Fibroblast of lung (primary cell): ENCODE measurements around the gene RAP1GAP. TPM values are rescaled to one million over a fixed set of nuclear protein-coding genes. Genes with fewer than 3 reads are reported as not detected.

Experiments used
- DNase-seq, 2 donors: peaks; one replicate each; pipeline versions ENCODE4 v3.0.0 to v3.0.0-alpha.2; 2010; ENCODE audit warnings: low read depth in 2 of 2
- H2AFZ ChIP-seq: 2 replicates; pipeline ENCODE4 v1.5.1; 2012; ENCODE audit warnings: low read length, control low read depth, inconsistent platforms
- H3K27ac ChIP-seq: 2 replicates; pipeline ENCODE4 v1.5.1; 2011; ENCODE audit warnings: low read length, control low read depth; ENCODE audit not compliant: insufficient read depth
- H3K27me3 ChIP-seq: 2 replicates; pipeline ENCODE4 v1.5.1; 2011; ENCODE audit warnings: mild to moderate bottlenecking, low read length; ENCODE audit not compliant: control insufficient read depth, insufficient read depth
- H3K36me3 ChIP-seq: 2 replicates; pipeline ENCODE4 v1.5.1; 2011; ENCODE audit warnings: low read length; ENCODE audit not compliant: control insufficient read depth, insufficient read depth
- H3K4me1 ChIP-seq: 2 replicates; pipeline ENCODE4 v1.5.1; 2011; ENCODE audit warnings: low read length; ENCODE audit not compliant: control insufficient read depth, insufficient read depth; ENCODE audit errors: extremely low read depth
- H3K4me2 ChIP-seq: 2 replicates; pipeline ENCODE4 v1.5.1; 2011; ENCODE audit warnings: low read length, control low read depth; ENCODE audit not compliant: insufficient read depth; ENCODE audit errors: extremely low read depth
- H3K4me3 ChIP-seq, 4 experiments: fragments of 200-600 bp in 1 of 4; sonication (generic) in 1 of 4; replicated peaks in 1 of 4; 2 replicates each; pipeline ENCODE4 v1.5.1; 2011 to 2016; ENCODE audit warnings: low read length in 4 of 4, low read depth in 3 of 4, mild to moderate bottlenecking in 3 of 4, control low read depth in 2 of 4, inconsistent platforms in 1 of 4, mixed read lengths in 1 of 4; ENCODE audit not compliant: insufficient read depth in 1 of 4; ENCODE audit errors: control extremely low read depth in 1 of 4
- H3K79me2 ChIP-seq: 2 replicates; pipeline ENCODE4 v1.5.1; 2012; ENCODE audit warnings: mild to moderate bottlenecking, low read length, inconsistent platforms; ENCODE audit not compliant: control insufficient read depth, insufficient read depth
- H3K9ac ChIP-seq: 2 replicates; pipeline ENCODE4 v1.5.1; 2011; ENCODE audit warnings: mild to moderate bottlenecking, low read length, control low read depth; ENCODE audit not compliant: insufficient read depth
- H3K9me3 ChIP-seq: 2 replicates; pipeline ENCODE4 v1.5.1; 2012; ENCODE audit warnings: low read depth, low read length; ENCODE audit not compliant: control insufficient read depth, insufficient read depth
- H4K20me1 ChIP-seq: 2 replicates; pipeline ENCODE4 v1.5.1; 2011; ENCODE audit warnings: low read length; ENCODE audit not compliant: control insufficient read depth, insufficient read depth; ENCODE audit errors: extremely low read depth
- CTCF ChIP-seq, 2 donors: IDR thresholded peaks in 1 of 2; conservative IDR thresholded peaks in 1 of 2; 1 replicate in 1 of 2; 2 replicates in 1 of 2; pipeline ENCODE4 v1.5.1; 2011 to 2012; ENCODE audit warnings: low read length in 2 of 2, control low read depth in 1 of 2, inconsistent platforms in 1 of 2, low read depth in 1 of 2, mild to moderate bottlenecking in 1 of 2
- EZH2 ChIP-seq: IDR thresholded peaks from 2 replicates; pipeline ENCODE4 v1.5.1; 2012; ENCODE audit warnings: low read length, control low read depth, mild to moderate bottlenecking; ENCODE audit errors: missing control alignments
- polyA plus RNA-seq, 2 donors: library from polyadenylated mRNA; depleted of rRNA in 1 of 2; stranded (reverse) in 1 of 2; unstranded in 1 of 2; fragments of >200 nt; gene quantifications; 2 replicates each; pipeline ENCODE4 v1.2.1, GENCODE V29; 2011 to 2012; ENCODE audit warnings: missing spikeins in 1 of 2
- total RNA-seq: library from RNA; depleted of rRNA; stranded (reverse); fragments of >200 nt; gene quantifications from 2 replicates; pipeline ENCODE4 v1.2.1, GENCODE V29; 2014

RAP1GAP gene
- total and polyA plus RNA-seq, 2 donors (not counting 1 experiment from before 2014, with no cell fraction given): under 0.01 to 0.05 TPM

GRCh38 chr1:21680918-21681317, 11.8 kb upstream of the RAP1GAP start:
- TF ChIP-seq EZH2 (no peak), CTCF (conservative IDR thresholded peaks at IDR 0.05 in 1 of 2, IDR thresholded peaks at IDR 0.05 in 1 of 2; ENCODE audit: low read depth in 1 of 2, low read length in 2 of 2) (no peak)
- no peak overlapping the region for H3K4me3 ChIP-seq
- H3K4me2 ChIP-seq: no peak overlapping the region
- no peaks in the 10 kb centered on the region for H3K79me2 ChIP-seq
- no peak overlapping the region for H2AFZ ChIP-seq
- H3K9ac ChIP-seq: no peak overlapping the region
- H3K36me3 ChIP-seq: no peaks in the 10 kb centered on the region
- no peaks in the 10 kb centered on the region for H4K20me1 ChIP-seq
- peak in 1 of 2 donors; percentile 46 for DNase-seq
- no peaks in the 10 kb centered on the region for H3K4me1 ChIP-seq
- H3K27ac ChIP-seq: no peak overlapping the region
- no peaks in the 10 kb centered on the region for H3K27me3 ChIP-seq
- no peaks in the 10 kb centered on the region for H3K9me3 ChIP-seq

DNA sequence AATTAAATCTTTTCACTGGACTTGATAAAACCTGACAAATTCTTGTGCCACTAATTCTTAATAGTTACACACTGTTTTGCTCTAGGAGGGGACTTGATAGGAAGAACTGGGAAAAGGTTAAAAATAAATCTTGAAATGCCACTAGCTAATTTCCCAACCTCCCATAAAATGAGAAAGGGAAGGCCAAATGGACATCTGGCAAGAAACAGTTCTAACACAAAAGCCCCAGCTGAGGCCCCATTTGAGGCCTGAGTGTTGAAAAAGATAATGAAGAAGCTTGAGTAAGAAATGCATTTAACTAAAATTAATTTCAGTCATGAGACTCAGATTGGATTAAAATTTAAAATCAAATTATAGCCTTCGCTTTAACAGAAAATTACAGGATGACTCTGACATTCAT, 11.2 kb upstream of the RAP1GAP start:
- TF ChIP-seq CTCF (conservative IDR thresholded peaks at IDR 0.05 in 1 of 2, IDR thresholded peaks at IDR 0.05 in 1 of 2; ENCODE audit: low read depth in 1 of 2, low read length in 2 of 2) (no peak), EZH2 (no peak)
- H2AFZ ChIP-seq: no peak overlapping the region
- no peaks in the 10 kb centered on the region for H3K9me3 ChIP-seq
- H3K4me1 ChIP-seq: no peaks in the 10 kb centered on the region
- H3K9ac ChIP-seq: no peak overlapping the region
- H3K79me2 ChIP-seq: no peaks in the 10 kb centered on the region
- no peaks in the 10 kb centered on the region for H3K36me3 ChIP-seq
- H3K4me2 ChIP-seq: no peak overlapping the region
- H3K27ac ChIP-seq: no peak overlapping the region
- H3K4me3 ChIP-seq: no peak overlapping the region
- DNase-seq: no peak
- H4K20me1 ChIP-seq: no peaks in the 10 kb centered on the region
- H3K27me3 ChIP-seq: no peaks in the 10 kb centered on the region

DNA sequence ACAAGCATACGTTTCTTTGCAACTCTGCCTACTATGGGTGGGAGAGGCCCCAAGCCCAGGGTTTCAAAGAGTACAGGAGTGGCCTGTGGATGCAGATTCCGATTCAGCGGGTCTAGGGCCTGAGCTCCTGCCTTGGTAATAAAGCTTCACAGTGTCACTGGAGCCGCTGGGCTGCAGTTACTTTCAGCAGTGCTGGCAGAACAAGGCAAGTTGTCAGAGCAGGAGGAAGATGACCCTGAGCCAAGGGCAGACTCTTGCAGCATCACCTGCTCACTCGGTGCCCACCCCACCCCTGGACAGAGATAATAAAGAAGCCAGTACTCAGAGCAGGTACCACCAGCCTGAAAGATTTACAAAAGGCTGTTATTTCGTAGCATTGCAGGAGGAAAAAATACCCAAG, 8.0 kb upstream of the RAP1GAP start:
- Histone ChIP-seq H3K9me3 (no peaks in the 10 kb centered on the region), H3K27me3 (no peaks in the 10 kb centered on the region), H3K9ac (no peak overlapping the region), H3K79me2 (no peaks in the 10 kb centered on the region), H3K27ac (no peak overlapping the region), H3K4me3 (no peak overlapping the region), H3K4me2 (no peak overlapping the region), H2AFZ (no peak overlapping the region), H3K36me3 (no peaks in the 10 kb centered on the region), H4K20me1 (no peaks in the 10 kb centered on the region), H3K4me1 (no peaks in the 10 kb centered on the region)
- DNase-seq: no peak
- TF ChIP-seq EZH2 (no peak), CTCF (conservative IDR thresholded peaks at IDR 0.05 in 1 of 2, IDR thresholded peaks at IDR 0.05 in 1 of 2; ENCODE audit: low read depth in 1 of 2, low read length in 2 of 2) (no peak)
